ENCODE measurements around the gene RAB44. TPM values are rescaled to one million over a fixed set of nuclear protein-coding genes. Genes with fewer than 3 reads are reported as not detected.
A peak's percentile ranks its signal among the peaks of the same experiment; 100 is the strongest.

Gene RAB44
- total and polyA plus RNA-seq, 2 of the 13 experiments (the other 11 are each of a cell fraction or from before 2014, with no cell fraction given): not detected

GRCh38 chr6:36682328-36683144, 15.1 kb upstream of the RAB44 start (continued):
- TF ChIP-seq ZFP37 (CRISPR knock-in tag; IDR thresholded peaks at IDR 0.05; ENCODE audit: borderline replicate concordance) (0 out of 2 replicates have a peak, but pooled peaks have one; percentile 24), ZNF670 (CRISPR knock-in tag; IDR thresholded peaks at IDR 0.05; ENCODE audit: borderline replicate concordance) (no peak), TP53 (CRISPR knock-in tag; conservative IDR thresholded peaks at IDR 0.05) (peak; percentile 95), ZNF691 (CRISPR knock-in tag; IDR thresholded peaks at IDR 0.05; ENCODE audit: borderline replicate concordance, low read depth) (0 out of 2 replicates have a peak, but pooled peaks have one; percentile 52), ADNP (CRISPR knock-in tag; IDR thresholded peaks at IDR 0.05) (no peak), KLF16 (CRISPR knock-in tag; IDR thresholded peaks at IDR 0.05) (0 out of 4 replicates have a peak, but pooled peaks of 1 of the 2 experiments have one; percentile 14), HBP1 (CRISPR knock-in tag; IDR thresholded peaks at IDR 0.05; ENCODE audit: low read depth) (0 out of 2 replicates have a peak, but pooled peaks have one; percentile 37), POGZ (CRISPR knock-in tag; IDR thresholded peaks at IDR 0.05) (no peak), TFDP2 (CRISPR knock-in tag; IDR thresholded peaks at IDR 0.05) (no peak), BCL6 (CRISPR knock-in tag; IDR thresholded peaks at IDR 0.05) (peak; percentile 6; the same call in 1 of the 2 replicates), ZNF567 (CRISPR knock-in tag; IDR thresholded peaks at IDR 0.05; ENCODE audit: borderline replicate concordance) (no peak), MAF1 (CRISPR knock-in tag; IDR thresholded peaks at IDR 0.05; ENCODE audit: borderline replicate concordance) (0 out of 2 replicates have a peak, but pooled peaks have one; percentile 32), ZNF414 (CRISPR knock-in tag; IDR thresholded peaks at IDR 0.05) (0 out of 2 replicates have a peak, but pooled peaks have one; percentile 25), SAP130 (CRISPR knock-in tag; IDR thresholded peaks at IDR 0.05; ENCODE audit: low read depth) (peak; percentile 82), KIAA2018 (CRISPR knock-in tag; IDR thresholded peaks at IDR 0.05; ENCODE audit: borderline replicate concordance) (no peak)
